ENCODE measurements around the gene METTL1. TPM values are rescaled to one million over a fixed set of nuclear protein-coding genes. Genes with fewer than 3 reads are reported as not detected.

METTL1 gene
- polyA plus RNA-seq, 1 donor, result 22.8 TPM

- Histone ChIP-seq H3K36me3 (ENCODE audit: control insufficient read depth, insufficient read depth, low read length) (peaks cover 50% of the 10 kb centered on the region), H3K27me3 (ENCODE audit: control insufficient read depth, insufficient read depth, low read length) (no peaks in the 10 kb centered on the region), H3K9me3 (ENCODE audit: control insufficient read depth, low read depth, low read length) (no peaks in the 10 kb centered on the region), H3K27ac (ENCODE audit: low read length) (no peak overlapping the region), H3K4me1 (ENCODE audit: control insufficient read depth, insufficient read depth, low read length) (no peaks in the 10 kb centered on the region), H3K4me3 (ENCODE audit: low read length) (no peak overlapping the region)
- 100% methylated on average over 1 of the region's 3 CpGs for WGBS (ENCODE audit: insufficient coverage, low lambda C conversion rate)
- no peak for DNase-seq
Observed at GRCh38 chr12:57800965-57801364, 29.1 kb upstream of the METTL1 start.

GRCh38 chr12:57797933-57798332, 26.0 kb upstream of the METTL1 start:
- no peak for DNase-seq
- H3K27ac ChIP-seq (ENCODE audit: low read length), result no peak overlapping the region
- H3K9me3 ChIP-seq (ENCODE audit: control insufficient read depth, low read depth, low read length), result no peaks in the 10 kb centered on the region
- no peaks in the 10 kb centered on the region for H3K27me3 ChIP-seq (ENCODE audit: control insufficient read depth, insufficient read depth, low read length)
- no peak overlapping the region for H3K4me3 ChIP-seq (ENCODE audit: low read length)
- no CpG with 5 or more reads among the region's 1 CpG for WGBS (ENCODE audit: insufficient coverage, low lambda C conversion rate)
- H3K4me1 ChIP-seq (ENCODE audit: control insufficient read depth, insufficient read depth, low read length), result no peaks in the 10 kb centered on the region
- H3K36me3 ChIP-seq (ENCODE audit: control insufficient read depth, insufficient read depth, low read length), result peaks cover 61% of the 10 kb centered on the region

- Histone ChIP-seq H3K36me3 (ENCODE audit: control insufficient read depth, insufficient read depth, low read length) (peaks cover 63% of the 10 kb centered on the region), H3K9me3 (ENCODE audit: control insufficient read depth, low read depth, low read length) (no peaks in the 10 kb centered on the region), H3K4me1 (ENCODE audit: control insufficient read depth, insufficient read depth, low read length) (no peaks in the 10 kb centered on the region), H3K4me3 (ENCODE audit: low read length) (no peak overlapping the region), H3K27ac (ENCODE audit: low read length) (no peak overlapping the region), H3K27me3 (ENCODE audit: control insufficient read depth, insufficient read depth, low read length) (no peaks in the 10 kb centered on the region)
- no peak for DNase-seq
- WGBS (ENCODE audit: insufficient coverage, low lambda C conversion rate), result 100% methylated on average over 1 of the region's 1 CpG
Observed at GRCh38 chr12:57796996-57797395, 25.1 kb upstream of the METTL1 start.

- Histone ChIP-seq H3K36me3 (ENCODE audit: control insufficient read depth, insufficient read depth, low read length) (peaks cover 62% of the 10 kb centered on the region), H3K4me3 (ENCODE audit: low read length) (no peak overlapping the region), H3K9me3 (ENCODE audit: control insufficient read depth, low read depth, low read length) (no peaks in the 10 kb centered on the region), H3K4me1 (ENCODE audit: control insufficient read depth, insufficient read depth, low read length) (no peaks in the 10 kb centered on the region), H3K27ac (ENCODE audit: low read length) (no peak overlapping the region), H3K27me3 (ENCODE audit: control insufficient read depth, insufficient read depth, low read length) (no peaks in the 10 kb centered on the region)
- 100% methylated on average over 1 of the region's 6 CpGs for WGBS (ENCODE audit: insufficient coverage, low lambda C conversion rate)
- DNase-seq, result no peak
Observed at GRCh38 chr12:57795354-57795753, 23.4 kb upstream of the METTL1 start.

GRCh38 chr12:57793920-57794319, 22.0 kb upstream of the METTL1 start:
- Histone ChIP-seq H3K27me3 (ENCODE audit: control insufficient read depth, insufficient read depth, low read length) (no peaks in the 10 kb centered on the region), H3K9me3 (ENCODE audit: control insufficient read depth, low read depth, low read length) (no peaks in the 10 kb centered on the region), H3K27ac (ENCODE audit: low read length) (no peak overlapping the region), H3K4me1 (ENCODE audit: control insufficient read depth, insufficient read depth, low read length) (no peaks in the 10 kb centered on the region), H3K36me3 (ENCODE audit: control insufficient read depth, insufficient read depth, low read length) (peaks cover 58% of the 10 kb centered on the region), H3K4me3 (ENCODE audit: low read length) (no peak overlapping the region)
- DNase-seq, result no peak
- no CpG with 5 or more reads among the region's 1 CpG for WGBS (ENCODE audit: insufficient coverage, low lambda C conversion rate)

GRCh38 chr12:57783861-57784260, 12.0 kb upstream of the METTL1 start:
- Histone ChIP-seq H3K4me3 (ENCODE audit: low read length) (no peak overlapping the region), H3K36me3 (ENCODE audit: control insufficient read depth, insufficient read depth, low read length) (peaks cover 28% of the 10 kb centered on the region)

GRCh38 chr12:57783466-57783801, 11.5 kb upstream of the METTL1 start:
- H3K27ac ChIP-seq (ENCODE audit: low read length), result no peak overlapping the region
- H3K36me3 ChIP-seq (ENCODE audit: control insufficient read depth, insufficient read depth, low read length), result peaks cover 25% of the 10 kb centered on the region
- H3K4me1 ChIP-seq (ENCODE audit: control insufficient read depth, insufficient read depth, low read length), result peaks cover 10% of the 10 kb centered on the region
- H3K9me3 ChIP-seq (ENCODE audit: control insufficient read depth, low read depth, low read length), result no peaks in the 10 kb centered on the region
- peak overlapping the region; percentile 99 for H3K4me3 ChIP-seq (ENCODE audit: low read length)
- no CpG with 5 or more reads among the region's 12 CpGs for WGBS (ENCODE audit: insufficient coverage, low lambda C conversion rate)
- H3K27me3 ChIP-seq (ENCODE audit: control insufficient read depth, insufficient read depth, low read length), result no peaks in the 10 kb centered on the region
- DNase-seq, result no peak

More at GRCh38 chr12:57783861-57784260, 12.0 kb upstream of the METTL1 start:
- Histone ChIP-seq H3K4me1 (ENCODE audit: control insufficient read depth, insufficient read depth, low read length) (peaks cover 10% of the 10 kb centered on the region), H3K9me3 (ENCODE audit: control insufficient read depth, low read depth, low read length) (no peaks in the 10 kb centered on the region), H3K27me3 (ENCODE audit: control insufficient read depth, insufficient read depth, low read length) (no peaks in the 10 kb centered on the region), H3K27ac (ENCODE audit: low read length) (no peak overlapping the region)
- DNase-seq, result no peak
- WGBS (ENCODE audit: insufficient coverage, low lambda C conversion rate), result 70% methylated on average over 1 of the region's 11 CpGs

GRCh38 chr12:57782608-57783465, 10.9 kb upstream of the METTL1 start, which contains the start of gene TSFM:
TSFM (plus strand) TSS chr12:57782787; CDS start chr12:57782802, 15 bp downstream.
- Histone ChIP-seq H3K4me1 (ENCODE audit: control insufficient read depth, insufficient read depth, low read length) (peaks cover 10% of the 10 kb centered on the region), H3K9me3 (ENCODE audit: control insufficient read depth, low read depth, low read length) (no peaks in the 10 kb centered on the region), H3K27ac (ENCODE audit: low read length) (peak within 1 kb of the TSS; percentile 55), H3K36me3 (ENCODE audit: control insufficient read depth, insufficient read depth, low read length) (peaks cover 25% of the 10 kb centered on the region), H3K4me3 (ENCODE audit: low read length) (peak within 1 kb of the TSS; percentile 99), H3K27me3 (ENCODE audit: control insufficient read depth, insufficient read depth, low read length) (no peaks in the 10 kb centered on the region)
- WGBS (ENCODE audit: insufficient coverage, low lambda C conversion rate), result no CpG with 5 or more reads among the region's 45 CpGs
- DNase-seq, result peak; percentile 91 to 94

GRCh38 chr12:57782243-57782607, 10.3 kb upstream of the METTL1 start:
- peak overlapping the region; percentile 99 for H3K4me3 ChIP-seq (ENCODE audit: low read length)
- DNase-seq, result no peak
- no peaks in the 10 kb centered on the region for H3K27me3 ChIP-seq (ENCODE audit: control insufficient read depth, insufficient read depth, low read length)
- H3K9me3 ChIP-seq (ENCODE audit: control insufficient read depth, low read depth, low read length), result no peaks in the 10 kb centered on the region
- peaks cover 23% of the 10 kb centered on the region for H3K36me3 ChIP-seq (ENCODE audit: control insufficient read depth, insufficient read depth, low read length)
- H3K4me1 ChIP-seq (ENCODE audit: control insufficient read depth, insufficient read depth, low read length), result peaks cover 10% of the 10 kb centered on the region
- H3K27ac ChIP-seq (ENCODE audit: low read length), result no peak overlapping the region
- WGBS (ENCODE audit: insufficient coverage, low lambda C conversion rate), result no CpG with 5 or more reads among the region's 4 CpGs

GRCh38 chr12:57781801-57782200, 9.9 kb upstream of the METTL1 start:
- H3K4me3 ChIP-seq (ENCODE audit: low read length), result no peak overlapping the region
- H3K36me3 ChIP-seq (ENCODE audit: control insufficient read depth, insufficient read depth, low read length), result peaks cover 20% of the 10 kb centered on the region
- no peaks in the 10 kb centered on the region for H3K9me3 ChIP-seq (ENCODE audit: control insufficient read depth, low read depth, low read length)
- 100% methylated on average over 1 of the region's 2 CpGs for WGBS (ENCODE audit: insufficient coverage, low lambda C conversion rate)
- no peaks in the 10 kb centered on the region for H3K27me3 ChIP-seq (ENCODE audit: control insufficient read depth, insufficient read depth, low read length)
- peaks cover 10% of the 10 kb centered on the region for H3K4me1 ChIP-seq (ENCODE audit: control insufficient read depth, insufficient read depth, low read length)
- no peak for DNase-seq
- no peak overlapping the region for H3K27ac ChIP-seq (ENCODE audit: low read length)

GRCh38 chr12:57781244-57781643, 9.3 kb upstream of the METTL1 start:
- Histone ChIP-seq H3K27me3 (ENCODE audit: control insufficient read depth, insufficient read depth, low read length) (no peaks in the 10 kb centered on the region), H3K4me1 (ENCODE audit: control insufficient read depth, insufficient read depth, low read length) (peaks cover 10% of the 10 kb centered on the region), H3K9me3 (ENCODE audit: control insufficient read depth, low read depth, low read length) (no peaks in the 10 kb centered on the region), H3K4me3 (ENCODE audit: low read length) (no peak overlapping the region), H3K36me3 (ENCODE audit: control insufficient read depth, insufficient read depth, low read length) (peaks cover 15% of the 10 kb centered on the region), H3K27ac (ENCODE audit: low read length) (no peak overlapping the region)
- 100% methylated on average over 1 of the region's 3 CpGs for WGBS (ENCODE audit: insufficient coverage, low lambda C conversion rate)
- no peak for DNase-seq
